Breast epithelium (tissue), 3 donors: ENCODE data around the gene FES.
"Not testable (repeated sequence)": the region's sequence is repeated elsewhere in the genome, so short reads cannot be mapped to it uniquely, and the experiment has no call there.

Experiments used
- CTCF ChIP-seq, 3 donors: fragments of 450-650 bp; IDR thresholded peaks; one replicate each; pipeline ENCODE4 v1.5.1; 2016 to 2017; ENCODE audit warnings: antibody characterized with exemption in 3 of 3, mild to moderate bottlenecking in 3 of 3, moderate library complexity in 3 of 3
- POLR2A ChIP-seq: fragments of 450-650 bp; IDR thresholded peaks from one replicate; pipeline ENCODE4 v1.6.1; 2016; ENCODE audit warnings: antibody characterized with exemption, mild to moderate bottlenecking, moderate library complexity
- POLR2AphosphoS5 ChIP-seq, 3 donors: sonication (generic); formaldehyde crosslinking; IDR thresholded peaks; one replicate each; pipeline ENCODE4 v1.6.1; 2017; ENCODE audit warnings: antibody characterized with exemption in 3 of 3

- TF ChIP-seq POLR2A; CTCF (IDR thresholded peaks at IDR 0.05); POLR2AphosphoS5 (IDR thresholded peaks at IDR 0.05): not testable (repeated sequence)
These were observed 34.9 kb upstream of the FES start for GRCh38 chr15:90849424-90849823.
